ENCODE results near the gene MNT. TPM values are rescaled to one million over a fixed set of nuclear protein-coding genes. Genes with fewer than 3 reads are reported as not detected.

Gene MNT
- total and polyA plus RNA-seq, 9 of the 15 experiments (the other 6 are each of a cell fraction or from before 2014, with no cell fraction given): 0.18 to 23.8 (median 5.3) TPM

DNA sequence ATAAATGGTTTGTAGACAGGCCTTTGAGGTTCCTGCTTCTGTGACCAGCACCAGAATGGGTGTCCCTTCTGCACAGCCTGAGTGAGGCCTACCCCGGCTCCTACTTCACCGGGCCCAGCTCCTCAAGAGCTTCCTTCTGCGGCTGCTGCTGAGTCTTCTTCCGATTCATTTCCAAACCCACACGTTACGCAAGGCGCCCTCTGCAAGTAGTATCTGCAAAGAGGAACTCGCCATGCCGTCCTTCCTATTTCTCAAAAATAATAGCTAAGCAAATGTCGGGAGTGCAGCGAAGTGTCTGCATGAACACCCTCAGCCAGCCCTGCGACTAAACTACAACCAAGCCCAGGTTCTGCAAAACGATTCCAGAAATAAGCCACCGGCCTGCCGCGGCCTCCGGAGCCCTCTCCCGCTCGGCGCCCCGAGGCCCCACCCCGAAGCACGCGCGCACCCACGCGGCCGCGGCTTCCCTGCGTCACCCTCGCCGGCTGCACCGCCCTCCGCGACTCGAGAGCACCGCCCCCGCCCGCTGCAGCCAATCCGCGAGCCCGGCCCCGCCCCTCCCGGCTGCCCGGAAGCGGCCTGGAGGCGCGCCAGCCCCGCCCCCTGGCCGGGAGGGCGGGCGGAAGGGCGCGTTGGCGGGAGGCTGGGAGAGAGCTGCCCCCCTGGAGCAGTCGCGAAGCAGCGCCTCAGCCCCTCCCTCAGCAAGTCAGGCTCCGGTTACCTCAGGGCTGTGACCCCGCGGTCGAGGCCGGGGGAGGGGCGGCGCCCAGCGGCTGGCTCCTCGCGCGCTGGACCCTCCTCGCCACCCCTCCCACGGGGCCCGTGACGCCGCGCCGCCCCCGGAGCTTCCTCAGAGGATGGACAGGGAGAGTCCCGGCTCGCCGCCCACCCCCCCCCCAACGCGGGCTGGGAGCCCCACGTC is 8.3 kb downstream of the MNT start (continued):
- TF ChIP-seq, protein P1, sequence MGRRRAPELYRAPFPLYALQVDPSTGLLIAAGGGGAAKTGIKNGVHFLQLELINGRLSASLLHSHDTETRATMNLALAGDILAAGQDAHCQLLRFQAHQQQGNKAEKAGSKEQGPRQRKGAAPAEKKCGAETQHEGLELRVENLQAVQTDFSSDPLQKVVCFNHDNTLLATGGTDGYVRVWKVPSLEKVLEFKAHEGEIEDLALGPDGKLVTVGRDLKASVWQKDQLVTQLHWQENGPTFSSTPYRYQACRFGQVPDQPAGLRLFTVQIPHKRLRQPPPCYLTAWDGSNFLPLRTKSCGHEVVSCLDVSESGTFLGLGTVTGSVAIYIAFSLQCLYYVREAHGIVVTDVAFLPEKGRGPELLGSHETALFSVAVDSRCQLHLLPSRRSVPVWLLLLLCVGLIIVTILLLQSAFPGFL (CRISPR knock-in tag; IDR thresholded peaks at IDR 0.05): no peak
- TF ChIP-seq RHOXF2B (CRISPR knock-in tag; conservative IDR thresholded peaks at IDR 0.05): no peak
- TF ChIP-seq ASH1L (IDR thresholded peaks at IDR 0.05; ENCODE audit: borderline replicate concordance, low read depth, partially characterized antibody): no peak
- TF ChIP-seq IRF2 (CRISPR knock-in tag; IDR thresholded peaks at IDR 0.05): no peak
- TF ChIP-seq SP1 (CRISPR knock-in tag; IDR thresholded peaks at IDR 0.05): peak; percentile 49; the same call in 1 of the 2 replicates
- TF ChIP-seq POLR2H (tag; IDR thresholded peaks at IDR 0.05; ENCODE audit: low read depth): no peak
- TF ChIP-seq ZZZ3 (IDR thresholded peaks at IDR 0.05): no peak
- TF ChIP-seq PTTG1 (tag; IDR thresholded peaks at IDR 0.05; ENCODE audit: low read depth): no peak
- TF ChIP-seq, protein P2, sequence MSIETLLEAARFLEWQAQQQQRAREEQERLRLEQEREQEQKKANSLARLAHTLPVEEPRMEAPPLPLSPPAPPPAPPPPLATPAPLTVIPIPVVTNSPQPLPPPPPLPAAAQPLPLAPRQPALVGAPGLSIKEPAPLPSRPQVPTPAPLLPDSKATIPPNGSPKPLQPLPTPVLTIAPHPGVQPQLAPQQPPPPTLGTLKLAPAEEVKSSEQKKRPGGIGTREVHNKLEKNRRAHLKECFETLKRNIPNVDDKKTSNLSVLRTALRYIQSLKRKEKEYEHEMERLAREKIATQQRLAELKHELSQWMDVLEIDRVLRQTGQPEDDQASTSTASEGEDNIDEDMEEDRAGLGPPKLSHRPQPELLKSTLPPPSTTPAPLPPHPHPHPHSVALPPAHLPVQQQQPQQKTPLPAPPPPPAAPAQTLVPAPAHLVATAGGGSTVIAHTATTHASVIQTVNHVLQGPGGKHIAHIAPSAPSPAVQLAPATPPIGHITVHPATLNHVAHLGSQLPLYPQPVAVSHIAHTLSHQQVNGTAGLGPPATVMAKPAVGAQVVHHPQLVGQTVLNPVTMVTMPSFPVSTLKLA (conservative IDR thresholded peaks at IDR 0.05): peak; percentile 82 to 93
- no peak for TF ChIP-seq TCF3 (CRISPR knock-in tag; IDR thresholded peaks at IDR 0.05)
- TF ChIP-seq PHB2 (IDR thresholded peaks at IDR 0.05; ENCODE audit: low read depth): no peak
- TF ChIP-seq OTX1 (CRISPR knock-in tag; IDR thresholded peaks at IDR 0.05): no peak
- TF ChIP-seq SMAD4 (CRISPR knock-in tag; conservative IDR thresholded peaks at IDR 0.05): 0 out of 2 replicates have a peak, but pooled peaks have one; percentile 16
- peak; percentile 54 for TF ChIP-seq TBP (optimal IDR thresholded peaks at IDR 0.05; ENCODE audit: low read depth, low read length)
- TF ChIP-seq HBP1 (CRISPR knock-in tag; IDR thresholded peaks at IDR 0.05): no peak
- TF ChIP-seq, protein P3, sequence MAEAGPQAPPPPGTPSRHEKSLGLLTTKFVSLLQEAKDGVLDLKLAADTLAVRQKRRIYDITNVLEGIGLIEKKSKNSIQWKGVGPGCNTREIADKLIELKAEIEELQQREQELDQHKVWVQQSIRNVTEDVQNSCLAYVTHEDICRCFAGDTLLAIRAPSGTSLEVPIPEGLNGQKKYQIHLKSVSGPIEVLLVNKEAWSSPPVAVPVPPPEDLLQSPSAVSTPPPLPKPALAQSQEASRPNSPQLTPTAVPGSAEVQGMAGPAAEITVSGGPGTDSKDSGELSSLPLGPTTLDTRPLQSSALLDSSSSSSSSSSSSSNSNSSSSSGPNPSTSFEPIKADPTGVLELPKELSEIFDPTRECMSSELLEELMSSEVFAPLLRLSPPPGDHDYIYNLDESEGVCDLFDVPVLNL (CRISPR knock-in tag; IDR thresholded peaks at IDR 0.05; ENCODE audit: low read depth): no peak
- TF ChIP-seq ZNF76 (CRISPR knock-in tag; IDR thresholded peaks at IDR 0.05; ENCODE audit: borderline replicate concordance): no peak
- peak; percentile 24; the same call in 1 of the 2 replicates for TF ChIP-seq EGR1 (conservative IDR thresholded peaks at IDR 0.05)
- TF ChIP-seq ZNF740 (CRISPR knock-in tag; IDR thresholded peaks at IDR 0.05): no peak
- TF ChIP-seq ZNF740 (tag; IDR thresholded peaks at IDR 0.05): peak in 1 of 2 experiments; percentile 65; a peak in 1 of 4 replicates

Data from K562 (cell line).